ENCODE measurements around the gene HNRNPA0.

HNRNPA0 gene

GRCh38 chr5:137753691-137754187 lies 424 bp downstream of the HNRNPA0 start:
- peak overlapping the region; percentile 94 for H3K4me3 ChIP-seq (replicated peaks; ENCODE audit: low read depth, low read length)
- no peak for DNase-seq (ENCODE audit: low read depth)
- no peak for TF ChIP-seq CTCF (IDR thresholded peaks at IDR 0.05; ENCODE audit: low read length, missing control alignments)

- H3K4me3 ChIP-seq (replicated peaks; ENCODE audit: low read depth, low read length), result peak overlapping the region; percentile 94
- no peak for DNase-seq (ENCODE audit: low read depth)
- TF ChIP-seq CTCF (IDR thresholded peaks at IDR 0.05; ENCODE audit: low read length, missing control alignments), result no peak
These were observed 1.1 kb downstream of the HNRNPA0 start for GRCh38 chr5:137752905-137753690.

GRCh38 chr5:137751869-137752491 lies 2.2 kb downstream of the HNRNPA0 start:
- peak overlapping the region; percentile 94 for H3K4me3 ChIP-seq (replicated peaks; ENCODE audit: low read depth, low read length)
- DNase-seq (ENCODE audit: low read depth), result peak; percentile 88
- peak; percentile 90 for TF ChIP-seq CTCF (IDR thresholded peaks at IDR 0.05; ENCODE audit: low read length, missing control alignments)

- no peak overlapping the region for H3K4me3 ChIP-seq (replicated peaks; ENCODE audit: low read depth, low read length)
- no peak for DNase-seq (ENCODE audit: low read depth)
- no peak for TF ChIP-seq CTCF (IDR thresholded peaks at IDR 0.05; ENCODE audit: low read length, missing control alignments)
These were observed 3.7 kb downstream of the HNRNPA0 start for GRCh38 chr5:137750436-137750835.

GRCh38 chr5:137747848-137748247 lies 6.3 kb downstream of the HNRNPA0 start:
- no peak for DNase-seq (ENCODE audit: low read depth)
- TF ChIP-seq CTCF (IDR thresholded peaks at IDR 0.05; ENCODE audit: low read length, missing control alignments), result no peak
- no peak overlapping the region for H3K4me3 ChIP-seq (replicated peaks; ENCODE audit: low read depth, low read length)

GRCh38 chr5:137743031-137743640 lies 11.0 kb downstream of the HNRNPA0 start:
- peak; percentile 69 for TF ChIP-seq CTCF (IDR thresholded peaks at IDR 0.05; ENCODE audit: low read length, missing control alignments)
- no peak overlapping the region for H3K4me3 ChIP-seq (replicated peaks; ENCODE audit: low read depth, low read length)
- DNase-seq (ENCODE audit: low read depth), result peak; percentile 88

Data from fibroblast of pulmonary artery (primary cell).